Breast epithelium (tissue), 4 donors: Measurements from ENCODE around the gene CFAP44. TPM values are rescaled to one million over a fixed set of nuclear protein-coding genes. Genes with fewer than 3 reads are reported as not detected.
"Not testable (repeated sequence)": the region's sequence is repeated elsewhere in the genome, so short reads cannot be mapped to it uniquely, and the experiment has no call there.

ENCODE experiments used
- DNase-seq, 2 donors: peaks; one replicate each; pipeline ENCODE4 v3.0.0-alpha.2; 2019; ENCODE audit warnings: low spot score in 2 of 2
- H3K27ac ChIP-seq, 2 donors: fragments of 200-600 bp; sonication (generic) in 1 of 2; one replicate each; pipeline ENCODE4 v1.5.1; 2016 to 2019; ENCODE audit warnings: mild to moderate bottlenecking in 1 of 2
- H3K27me3 ChIP-seq, 2 donors: fragments of 200-600 bp; sonication (generic) in 1 of 2; one replicate each; pipeline versions ENCODE4 v1.5.1 to v1.6.0; 2017 to 2019; ENCODE audit warnings: control low read depth in 1 of 2, mild to moderate bottlenecking in 1 of 2
- H3K36me3 ChIP-seq: fragments of 200-600 bp; one replicate; pipeline ENCODE4 v1.5.1; 2019
- H3K4me1 ChIP-seq, 2 donors: fragments of 200-600 bp; sonication (generic); one replicate each; pipeline ENCODE4 v1.5.1; 2016 to 2019; ENCODE audit warnings: control low read depth in 1 of 2
- H3K4me3 ChIP-seq, 3 donors: fragments of 200-600 bp; sonication (generic); 1 replicate in 2 of 3; 2 replicates in 1 of 3; pipeline ENCODE4 v1.5.1; 2016 to 2019; ENCODE audit warnings: mild to moderate bottlenecking in 3 of 3, moderate library complexity in 2 of 3
- H3K9me3 ChIP-seq, 2 donors: fragments of 200-600 bp; sonication (generic) in 1 of 2; one replicate each; pipeline ENCODE4 v1.5.1; 2016 to 2019; ENCODE audit warnings: control low read depth in 1 of 2
- CTCF ChIP-seq, 3 donors: fragments of 450-650 bp; IDR thresholded peaks; one replicate each; pipeline ENCODE4 v1.5.1; 2016 to 2017; ENCODE audit warnings: antibody characterized with exemption in 3 of 3, mild to moderate bottlenecking in 3 of 3, moderate library complexity in 3 of 3
- POLR2A ChIP-seq: fragments of 450-650 bp; IDR thresholded peaks from one replicate; pipeline ENCODE4 v1.6.1; 2016; ENCODE audit warnings: antibody characterized with exemption, mild to moderate bottlenecking, moderate library complexity
- POLR2AphosphoS5 ChIP-seq, 3 donors: sonication (generic); formaldehyde crosslinking; IDR thresholded peaks; one replicate each; pipeline ENCODE4 v1.6.1; 2017; ENCODE audit warnings: antibody characterized with exemption in 3 of 3
- intact Hi-C: fragments of 100-400 bp; cut with DNase I; formaldehyde crosslinking; loops from one replicate; pipeline ENCODE4 v1.15.1; 2023; ENCODE audit warnings: low total_unique reads
- total RNA-seq, 3 donors: library from RNA; depleted of rRNA; stranded (reverse); fragments of >200 nt; gene quantifications; one replicate each; pipeline ENCODE4 v1.1.0, GENCODE V29; 2016

The CFAP44 gene
- total RNA-seq, result 10 to 100 TPM in 2 of 3 donors, 1 to 10 TPM in 1; 6.6 to 28.4 (median 23.6) TPM

GRCh38 chr3:113441051-113441770, at the start of gene CFAP44:
Gene CFAP44, minus strand, starts transcription at chr3:113441493. Its CDS starts 7,829 bp downstream, at chr3:113433664.
- DNase-seq, result peak; percentile 26 to 66
- Histone ChIP-seq H3K9me3 (no peaks in the 10 kb centered on the region), H3K36me3 (no peaks in the 10 kb centered on the region), H3K27me3 (no peaks in the 10 kb centered on the region), H3K4me3 (peak within 1 kb of the TSS; percentile 29 to 49 (median 45)), H3K4me1 (no peaks in the 10 kb centered on the region), H3K27ac (no peak within 1 kb of the TSS)
- TF ChIP-seq POLR2AphosphoS5 (IDR thresholded peaks at IDR 0.05), result no peak
- no peak for TF ChIP-seq POLR2A
- no peak for TF ChIP-seq CTCF (IDR thresholded peaks at IDR 0.05)
- intact Hi-C loops, result no loop called here

- Histone ChIP-seq H3K4me3 (no peak overlapping the region), H3K27ac (no peak overlapping the region)
- TF ChIP-seq CTCF (IDR thresholded peaks at IDR 0.05) (no peak), POLR2AphosphoS5 (IDR thresholded peaks at IDR 0.05) (no peak), POLR2A (no peak)
These were observed 43.9 kb upstream of the CFAP44 start for GRCh38 chr3:113485161-113485609.

GRCh38 chr3:113468539-113468938, 27.2 kb upstream of the CFAP44 start:
- Histone ChIP-seq H3K4me1 (no peaks in the 10 kb centered on the region), H3K36me3 (no peaks in the 10 kb centered on the region), H3K27me3 (no peaks in the 10 kb centered on the region), H3K27ac (no peak overlapping the region), H3K4me3 (no peak overlapping the region), H3K9me3 (no peaks in the 10 kb centered on the region)
- TF ChIP-seq CTCF (IDR thresholded peaks at IDR 0.05) (no peak), POLR2AphosphoS5 (IDR thresholded peaks at IDR 0.05) (no peak), POLR2A (no peak)
- DNase-seq, result no peak
- intact Hi-C loops, result no loop called here

More at GRCh38 chr3:113485161-113485609, 43.9 kb upstream of the CFAP44 start:
- Histone ChIP-seq H3K27me3 (no peaks in the 10 kb centered on the region), H3K9me3 (no peaks in the 10 kb centered on the region), H3K36me3 (no peaks in the 10 kb centered on the region), H3K4me1 (no peaks in the 10 kb centered on the region)
- intact Hi-C loops, result no loop called here
- DNase-seq, result no peak

- H3K36me3 ChIP-seq, result no peaks in the 10 kb centered on the region
- TF ChIP-seq CTCF (IDR thresholded peaks at IDR 0.05) (no peak), POLR2AphosphoS5 (IDR thresholded peaks at IDR 0.05) (no peak), POLR2A (no peak)
These were observed 20.2 kb upstream of the CFAP44 start for GRCh38 chr3:113461488-113461887.

GRCh38 chr3:113458554-113458953, 17.3 kb upstream of the CFAP44 start:
- H3K36me3 ChIP-seq, intact Hi-C loops: not testable (repeated sequence)

More at GRCh38 chr3:113461488-113461887, 20.2 kb upstream of the CFAP44 start:
- Histone ChIP-seq H3K4me1 (no peaks in the 10 kb centered on the region), H3K27ac (no peak overlapping the region), H3K4me3 (no peak overlapping the region), H3K27me3 (no peaks in the 10 kb centered on the region), H3K9me3 (no peaks in the 10 kb centered on the region)
- intact Hi-C loops, result no loop called here
- DNase-seq, result no peak

More at GRCh38 chr3:113458554-113458953, 17.3 kb upstream of the CFAP44 start:
- not testable (repeated sequence) for H3K27ac ChIP-seq, H3K9me3 ChIP-seq, H3K4me3 ChIP-seq, H3K27me3 ChIP-seq, H3K4me1 ChIP-seq, DNase-seq
